Stomach (tissue), 4 donors: ENCODE results near the gene PLEKHG3.

Experiments
- EP300 ChIP-seq: sonication (generic); formaldehyde crosslinking; IDR thresholded peaks from one replicate; pipeline ENCODE4 v1.6.1; 2017; ENCODE audit warnings: antibody characterized with exemption
- POLR2A ChIP-seq, 4 donors: fragments of 450-650 bp; IDR thresholded peaks; one replicate each; pipeline ENCODE4 v1.6.1; 2016; ENCODE audit warnings: antibody characterized with exemption in 4 of 4, control low read depth in 2 of 4, mild to moderate bottlenecking in 1 of 4, moderate library complexity in 1 of 4
- POLR2AphosphoS5 ChIP-seq, 3 donors: sonication (generic); formaldehyde crosslinking; IDR thresholded peaks; one replicate each; pipeline ENCODE4 v1.6.1; 2016; ENCODE audit warnings: antibody characterized with exemption in 3 of 3
- TF ChIP-seq, protein P1 (sequence below), 7 experiments: fragments of 450-650 bp in 4 of 7; fragments of 200-600 bp in 3 of 7; sonication (generic) in 3 of 7; IDR thresholded peaks; one replicate each; pipeline ENCODE4 v1.5.1; 2016 to 2019; ENCODE audit warnings: antibody characterized with exemption in 7 of 7, control low read depth in 2 of 7, mild to moderate bottlenecking in 1 of 7

DNA sequence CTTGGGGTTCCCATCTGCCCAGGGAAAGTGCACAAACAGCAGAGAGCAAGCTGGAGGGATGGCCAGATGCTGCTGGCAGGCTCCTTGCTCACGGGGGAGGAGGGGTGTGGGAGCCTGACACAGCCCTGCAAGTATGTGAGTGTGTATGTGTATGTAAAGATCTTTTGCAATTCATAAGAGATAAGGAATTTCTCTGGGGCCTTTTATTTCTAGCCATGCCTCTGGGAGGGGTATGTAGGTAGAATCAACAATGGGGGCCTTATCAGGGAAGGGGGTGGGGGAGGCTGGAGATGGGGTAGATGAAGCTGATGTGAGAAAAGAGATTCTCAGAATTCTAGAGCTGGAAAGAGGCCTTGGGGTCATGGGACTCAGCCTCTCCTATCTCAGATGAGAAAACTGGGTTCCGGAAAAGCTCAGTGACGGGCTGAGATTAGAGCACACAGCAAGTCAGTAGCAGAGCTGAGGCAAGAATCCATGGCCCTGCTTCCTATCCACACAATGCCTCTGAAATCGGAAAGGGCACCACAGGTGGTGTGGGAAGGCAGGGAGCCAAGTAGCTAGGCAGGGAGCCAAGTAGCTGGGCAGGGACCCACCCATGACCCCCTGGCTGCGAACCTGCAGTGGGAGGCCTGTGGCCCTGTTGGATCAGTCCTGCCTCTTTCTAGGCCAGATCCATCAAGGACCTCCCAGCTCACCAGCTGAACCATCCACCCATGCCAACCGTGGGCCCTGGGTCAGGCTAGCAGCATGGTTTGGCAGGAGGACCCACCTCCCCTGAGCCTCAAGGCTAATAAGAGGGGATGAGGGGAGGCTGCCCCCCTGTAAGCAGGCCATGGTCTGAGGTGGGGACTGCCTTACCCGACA is 54.7 kb downstream of the PLEKHG3 start:
- TF ChIP-seq, protein P1, sequence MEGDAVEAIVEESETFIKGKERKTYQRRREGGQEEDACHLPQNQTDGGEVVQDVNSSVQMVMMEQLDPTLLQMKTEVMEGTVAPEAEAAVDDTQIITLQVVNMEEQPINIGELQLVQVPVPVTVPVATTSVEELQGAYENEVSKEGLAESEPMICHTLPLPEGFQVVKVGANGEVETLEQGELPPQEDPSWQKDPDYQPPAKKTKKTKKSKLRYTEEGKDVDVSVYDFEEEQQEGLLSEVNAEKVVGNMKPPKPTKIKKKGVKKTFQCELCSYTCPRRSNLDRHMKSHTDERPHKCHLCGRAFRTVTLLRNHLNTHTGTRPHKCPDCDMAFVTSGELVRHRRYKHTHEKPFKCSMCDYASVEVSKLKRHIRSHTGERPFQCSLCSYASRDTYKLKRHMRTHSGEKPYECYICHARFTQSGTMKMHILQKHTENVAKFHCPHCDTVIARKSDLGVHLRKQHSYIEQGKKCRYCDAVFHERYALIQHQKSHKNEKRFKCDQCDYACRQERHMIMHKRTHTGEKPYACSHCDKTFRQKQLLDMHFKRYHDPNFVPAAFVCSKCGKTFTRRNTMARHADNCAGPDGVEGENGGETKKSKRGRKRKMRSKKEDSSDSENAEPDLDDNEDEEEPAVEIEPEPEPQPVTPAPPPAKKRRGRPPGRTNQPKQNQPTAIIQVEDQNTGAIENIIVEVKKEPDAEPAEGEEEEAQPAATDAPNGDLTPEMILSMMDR (IDR thresholded peaks at IDR 0.05), result no peak
- no peak for TF ChIP-seq POLR2A (IDR thresholded peaks at IDR 0.05)
- no peak for TF ChIP-seq EP300
- TF ChIP-seq POLR2AphosphoS5 (IDR thresholded peaks at IDR 0.05), result no peak
